ENCODE data around the gene OR13J1. TPM values are rescaled to one million over a fixed set of nuclear protein-coding genes. Genes with fewer than 3 reads are reported as not detected.

Gene OR13J1
- total and polyA plus RNA-seq, 4 donors, result not detected

DNA sequence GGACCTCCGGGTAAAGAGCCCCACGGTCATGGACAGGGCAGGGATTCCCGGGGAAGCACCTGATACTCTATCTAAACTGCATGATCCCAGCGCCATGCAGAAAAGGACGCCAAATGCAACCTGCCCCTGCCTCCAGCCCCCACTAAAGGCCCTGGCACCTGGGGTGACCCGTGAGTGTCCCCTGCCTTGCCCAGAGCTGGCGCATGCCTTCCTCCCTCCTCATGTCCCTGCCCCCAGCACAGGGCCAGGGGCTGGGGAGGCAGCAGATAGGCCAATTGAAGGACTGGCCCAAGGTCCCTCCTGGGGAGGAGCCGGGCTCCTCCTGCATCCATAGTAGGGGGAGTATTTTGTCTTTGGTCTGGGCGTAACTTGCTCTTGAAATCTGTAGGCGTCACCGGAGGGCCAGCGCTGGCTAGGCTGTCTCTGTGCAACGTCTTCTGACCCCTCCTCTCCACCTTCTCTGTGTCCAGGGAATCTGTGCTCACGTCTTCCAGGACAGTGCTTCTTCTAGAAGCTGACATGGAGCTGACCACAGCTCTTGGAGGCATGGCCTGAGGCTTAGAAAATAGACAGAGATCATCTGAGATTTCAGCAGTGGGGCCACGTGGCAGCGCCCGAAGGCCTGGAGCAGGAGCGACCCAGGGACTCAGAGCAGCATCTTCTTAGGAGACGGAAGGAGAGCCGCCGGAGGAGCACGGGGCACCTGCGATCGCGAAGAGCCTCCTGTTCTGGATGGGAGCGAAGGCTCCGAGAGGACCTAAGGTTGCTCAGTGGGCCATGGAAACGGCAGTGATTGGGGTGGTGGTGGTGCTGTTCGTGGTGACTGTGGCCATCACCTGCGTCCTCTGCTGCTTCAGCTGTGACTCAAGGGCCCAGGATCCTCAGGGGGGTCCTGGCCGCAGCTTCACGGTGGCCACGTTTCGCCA is 39.7 kb upstream of the OR13J1 start:
- Histone ChIP-seq H3K36me3 (ENCODE audit: control insufficient read depth in 4 of 4, insufficient read depth in 3 of 4, low read depth in 1 of 4, low read length in 3 of 4) (no peaks in the 10 kb centered on the region), H3K27ac (ENCODE audit: low read depth in 1 of 2, low read length in 2 of 2) (peak overlapping the region; percentile 74 to 78), H3K9me3 (ENCODE audit: control insufficient read depth in 4 of 4, low read length in 3 of 4) (no peaks in the 10 kb centered on the region), H3K27me3 (ENCODE audit: control insufficient read depth in 4 of 4, insufficient read depth in 4 of 4, low read length in 3 of 4) (no peaks in the 10 kb centered on the region), H3K9ac (ENCODE audit: low read depth in 1 of 2, low read length in 2 of 2) (no peak overlapping the region), H3K4me1 (ENCODE audit: control insufficient read depth in 4 of 4, insufficient read depth in 4 of 4, low read length in 3 of 4) (peaks cover 16 to 55% (median 40%) of the 10 kb centered on the region in 4 donors), H3K4me3 (ENCODE audit: low read depth in 1 of 3, low read length in 3 of 3) (peak overlapping the region in 1 of 3 donors; percentile 12)
- no peak for DNase-seq (ENCODE audit: low spot score)
- 86% methylated on average over 34 of the region's 34 CpGs for WGBS
- TF ChIP-seq RAD21 (IDR thresholded peaks at IDR 0.05) (no peak), YY1 (IDR thresholded peaks at IDR 0.05) (no peak), HNF4A (conservative IDR thresholded peaks at IDR 0.05) (no peak), NR2F2 (IDR thresholded peaks at IDR 0.05) (no peak), EGR1 (IDR thresholded peaks at IDR 0.05; ENCODE audit: low read depth in 2 of 2) (no peak), FOXA1 (IDR thresholded peaks at IDR 0.05) (no peak), TAF1 (conservative IDR thresholded peaks at IDR 0.05) (no peak), ZBTB33 (IDR thresholded peaks at IDR 0.05) (no peak), SP1 (IDR thresholded peaks at IDR 0.05) (no peak), FOXA2 (IDR thresholded peaks at IDR 0.05) (no peak), JUND (IDR thresholded peaks at IDR 0.05) (no peak), GABPA (IDR thresholded peaks at IDR 0.05 in 1 of 2, conservative IDR thresholded peaks at IDR 0.05 in 1 of 2) (no peak), HNF4G (IDR thresholded peaks at IDR 0.05) (no peak), RXRA (IDR thresholded peaks at IDR 0.05) (no peak)
- TF ChIP-seq, protein P1, sequence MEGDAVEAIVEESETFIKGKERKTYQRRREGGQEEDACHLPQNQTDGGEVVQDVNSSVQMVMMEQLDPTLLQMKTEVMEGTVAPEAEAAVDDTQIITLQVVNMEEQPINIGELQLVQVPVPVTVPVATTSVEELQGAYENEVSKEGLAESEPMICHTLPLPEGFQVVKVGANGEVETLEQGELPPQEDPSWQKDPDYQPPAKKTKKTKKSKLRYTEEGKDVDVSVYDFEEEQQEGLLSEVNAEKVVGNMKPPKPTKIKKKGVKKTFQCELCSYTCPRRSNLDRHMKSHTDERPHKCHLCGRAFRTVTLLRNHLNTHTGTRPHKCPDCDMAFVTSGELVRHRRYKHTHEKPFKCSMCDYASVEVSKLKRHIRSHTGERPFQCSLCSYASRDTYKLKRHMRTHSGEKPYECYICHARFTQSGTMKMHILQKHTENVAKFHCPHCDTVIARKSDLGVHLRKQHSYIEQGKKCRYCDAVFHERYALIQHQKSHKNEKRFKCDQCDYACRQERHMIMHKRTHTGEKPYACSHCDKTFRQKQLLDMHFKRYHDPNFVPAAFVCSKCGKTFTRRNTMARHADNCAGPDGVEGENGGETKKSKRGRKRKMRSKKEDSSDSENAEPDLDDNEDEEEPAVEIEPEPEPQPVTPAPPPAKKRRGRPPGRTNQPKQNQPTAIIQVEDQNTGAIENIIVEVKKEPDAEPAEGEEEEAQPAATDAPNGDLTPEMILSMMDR (IDR thresholded peaks at IDR 0.05; ENCODE audit: low read depth, low read length, missing input control), result no peak
- TF ChIP-seq, protein P2, sequence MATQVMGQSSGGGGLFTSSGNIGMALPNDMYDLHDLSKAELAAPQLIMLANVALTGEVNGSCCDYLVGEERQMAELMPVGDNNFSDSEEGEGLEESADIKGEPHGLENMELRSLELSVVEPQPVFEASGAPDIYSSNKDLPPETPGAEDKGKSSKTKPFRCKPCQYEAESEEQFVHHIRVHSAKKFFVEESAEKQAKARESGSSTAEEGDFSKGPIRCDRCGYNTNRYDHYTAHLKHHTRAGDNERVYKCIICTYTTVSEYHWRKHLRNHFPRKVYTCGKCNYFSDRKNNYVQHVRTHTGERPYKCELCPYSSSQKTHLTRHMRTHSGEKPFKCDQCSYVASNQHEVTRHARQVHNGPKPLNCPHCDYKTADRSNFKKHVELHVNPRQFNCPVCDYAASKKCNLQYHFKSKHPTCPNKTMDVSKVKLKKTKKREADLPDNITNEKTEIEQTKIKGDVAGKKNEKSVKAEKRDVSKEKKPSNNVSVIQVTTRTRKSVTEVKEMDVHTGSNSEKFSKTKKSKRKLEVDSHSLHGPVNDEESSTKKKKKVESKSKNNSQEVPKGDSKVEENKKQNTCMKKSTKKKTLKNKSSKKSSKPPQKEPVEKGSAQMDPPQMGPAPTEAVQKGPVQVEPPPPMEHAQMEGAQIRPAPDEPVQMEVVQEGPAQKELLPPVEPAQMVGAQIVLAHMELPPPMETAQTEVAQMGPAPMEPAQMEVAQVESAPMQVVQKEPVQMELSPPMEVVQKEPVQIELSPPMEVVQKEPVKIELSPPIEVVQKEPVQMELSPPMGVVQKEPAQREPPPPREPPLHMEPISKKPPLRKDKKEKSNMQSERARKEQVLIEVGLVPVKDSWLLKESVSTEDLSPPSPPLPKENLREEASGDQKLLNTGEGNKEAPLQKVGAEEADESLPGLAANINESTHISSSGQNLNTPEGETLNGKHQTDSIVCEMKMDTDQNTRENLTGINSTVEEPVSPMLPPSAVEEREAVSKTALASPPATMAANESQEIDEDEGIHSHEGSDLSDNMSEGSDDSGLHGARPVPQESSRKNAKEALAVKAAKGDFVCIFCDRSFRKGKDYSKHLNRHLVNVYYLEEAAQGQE (IDR thresholded peaks at IDR 0.05), result no peak
- TF ChIP-seq, protein P3, sequence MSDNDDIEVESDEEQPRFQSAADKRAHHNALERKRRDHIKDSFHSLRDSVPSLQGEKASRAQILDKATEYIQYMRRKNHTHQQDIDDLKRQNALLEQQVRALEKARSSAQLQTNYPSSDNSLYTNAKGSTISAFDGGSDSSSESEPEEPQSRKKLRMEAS (IDR thresholded peaks at IDR 0.05), result no peak
- TF ChIP-seq, protein P4, sequence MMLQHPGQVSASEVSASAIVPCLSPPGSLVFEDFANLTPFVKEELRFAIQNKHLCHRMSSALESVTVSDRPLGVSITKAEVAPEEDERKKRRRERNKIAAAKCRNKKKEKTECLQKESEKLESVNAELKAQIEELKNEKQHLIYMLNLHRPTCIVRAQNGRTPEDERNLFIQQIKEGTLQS (IDR thresholded peaks at IDR 0.05), result no peak
